Hematopoietic multipotent progenitor cell treated with erythropoietin and hydrocortisone succinate and interleukin-3 and kit ligand, for 4 days (in vitro differentiated cells): ENCODE results near the gene GPATCH1.
"Not testable (repeated sequence)": the region's sequence is repeated elsewhere in the genome, so short reads cannot be mapped to it uniquely, and the experiment has no call there.

Experiments
- DNase-seq: peaks from one replicate; pipeline ENCODE4 v3.0.0-alpha.2; 2015

GPATCH1 gene

DNA sequence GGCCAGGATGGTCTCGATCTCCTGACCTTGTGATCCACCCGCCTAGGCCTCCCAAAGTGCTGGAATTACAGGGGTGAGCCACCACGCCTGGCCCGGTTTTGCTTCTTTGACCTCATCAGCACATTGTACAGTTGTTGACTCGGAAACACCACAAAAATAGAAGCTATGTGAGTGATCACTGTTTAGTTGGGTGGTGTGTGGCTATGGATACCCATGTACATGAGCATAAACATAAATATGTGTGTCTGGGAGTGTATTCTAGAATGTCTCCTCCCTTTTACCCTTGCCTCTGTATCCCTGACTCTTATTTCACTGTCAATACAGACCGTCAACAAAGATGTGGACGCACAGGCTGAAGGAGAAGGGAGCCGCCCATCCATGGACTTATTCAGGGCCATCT, 36.5 kb downstream of the GPATCH1 start:
- DNase-seq: no peak

GRCh38 chr19:33118643-33119042, 37.7 kb downstream of the GPATCH1 start:
- DNase-seq: no peak

GRCh38 chr19:33124207-33125098, 43.5 kb downstream of the GPATCH1 start:
- DNase-seq: peak; percentile 92

GRCh38 chr19:33125929-33126388, 45.0 kb downstream of the GPATCH1 start:
- peak; percentile 85 for DNase-seq

- DNase-seq: not testable (repeated sequence)
These were observed 45.7 kb downstream of the GPATCH1 start for GRCh38 chr19:33126712-33127111.

DNA sequence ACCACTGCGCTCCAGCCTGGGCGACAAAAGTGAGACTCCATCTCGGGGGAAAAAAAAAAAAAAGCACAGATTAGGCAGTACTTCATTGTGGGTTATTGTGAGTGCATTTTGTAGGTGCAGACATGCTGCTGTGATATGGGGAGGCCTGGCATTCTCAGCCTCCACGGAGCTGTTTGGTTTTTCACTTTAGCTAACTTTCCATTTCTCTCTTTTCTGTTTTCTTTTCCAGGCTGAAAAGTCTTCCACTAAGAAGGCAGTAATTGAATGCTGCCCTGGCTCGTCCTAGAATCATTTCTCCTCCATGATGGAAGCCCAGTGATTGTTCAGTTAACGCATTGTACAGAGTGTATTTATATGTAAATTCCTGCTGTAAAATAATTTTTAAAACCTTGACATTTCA, 48.9 kb downstream of the GPATCH1 start:
- DNase-seq: no peak

GRCh38 chr19:33130433-33130832, 49.5 kb downstream of the GPATCH1 start:
- DNase-seq: no peak

DNA sequence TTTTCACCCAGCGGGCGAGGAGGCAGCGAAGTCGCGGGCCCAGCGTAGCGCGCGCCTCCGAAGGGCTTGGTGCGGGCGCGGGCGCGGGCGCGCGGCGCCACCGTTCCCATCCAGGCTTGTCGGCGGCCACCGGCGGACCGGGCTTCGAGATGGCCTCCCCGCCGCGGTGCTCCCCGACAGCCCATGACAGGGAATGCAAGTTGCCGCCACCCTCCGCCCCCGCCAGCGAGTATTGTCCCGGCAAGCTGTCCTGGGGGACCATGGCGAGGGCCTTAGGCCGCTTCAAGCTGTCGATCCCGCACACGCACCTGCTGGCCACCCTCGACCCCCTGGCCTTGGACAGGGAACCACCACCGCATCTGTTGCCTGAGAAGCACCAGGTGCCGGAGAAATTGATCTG, 51.0 kb downstream of the GPATCH1 start, which contains the start of gene WDR88:
Gene WDR88, plus strand, starts transcription at position 94 of the 400 bp plus-strand sequence. Its CDS starts 56 bp downstream, at position 150.
- no peak for DNase-seq

DNA sequence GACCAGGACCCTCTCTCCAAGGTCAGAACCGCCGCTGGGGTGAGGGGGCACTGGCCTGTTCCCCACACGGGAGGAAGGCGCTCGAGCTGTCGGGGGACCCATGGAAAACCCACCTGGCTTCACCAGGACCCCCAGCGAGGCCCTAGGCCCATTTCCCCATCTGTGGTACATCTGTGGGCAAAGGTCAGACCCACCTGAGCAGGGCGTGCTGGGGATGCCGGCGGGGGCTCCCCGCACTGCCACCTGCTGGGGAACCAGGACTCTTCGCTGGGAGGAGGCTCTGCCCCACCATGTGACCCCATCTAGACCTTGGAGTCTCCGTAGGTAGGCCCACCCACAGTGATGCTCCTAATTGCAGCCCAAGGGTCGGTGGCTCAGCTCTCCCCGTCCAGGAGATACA, 51.4 kb downstream of the GPATCH1 start:
- DNase-seq: peak; percentile 24

GRCh38 chr19:33133438-33134031, 52.6 kb downstream of the GPATCH1 start:
- DNase-seq: no peak

GRCh38 chr19:33134571-33135041, 53.6 kb downstream of the GPATCH1 start:
- DNase-seq: peak; percentile 46

DNA sequence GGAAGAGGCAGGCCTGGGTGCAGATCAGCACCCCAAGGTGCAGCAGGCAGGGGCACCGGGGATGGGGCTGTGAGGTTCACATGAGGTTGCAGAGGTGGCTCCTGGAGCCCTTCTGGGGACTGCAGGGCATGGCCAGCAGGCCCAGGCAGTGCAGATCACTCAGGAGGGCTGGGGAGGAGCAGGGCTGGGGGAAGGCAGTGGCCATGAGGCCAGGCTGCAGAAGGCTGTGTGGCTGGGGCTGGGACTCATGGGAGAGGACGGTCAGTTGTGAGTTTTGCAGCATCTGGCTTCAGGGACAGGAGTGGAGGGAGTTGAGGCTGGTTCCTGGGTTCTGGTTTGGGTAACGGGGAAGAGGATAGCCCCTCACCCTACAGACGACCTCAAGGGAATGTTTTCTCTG, 58.2 kb downstream of the GPATCH1 start:
- no peak for DNase-seq

GRCh38 chr19:33143897-33144405, 63.0 kb downstream of the GPATCH1 start:
- peak; percentile 81 for DNase-seq

GRCh38 chr19:33146209-33146608, 65.2 kb downstream of the GPATCH1 start:
- DNase-seq: no peak

DNA sequence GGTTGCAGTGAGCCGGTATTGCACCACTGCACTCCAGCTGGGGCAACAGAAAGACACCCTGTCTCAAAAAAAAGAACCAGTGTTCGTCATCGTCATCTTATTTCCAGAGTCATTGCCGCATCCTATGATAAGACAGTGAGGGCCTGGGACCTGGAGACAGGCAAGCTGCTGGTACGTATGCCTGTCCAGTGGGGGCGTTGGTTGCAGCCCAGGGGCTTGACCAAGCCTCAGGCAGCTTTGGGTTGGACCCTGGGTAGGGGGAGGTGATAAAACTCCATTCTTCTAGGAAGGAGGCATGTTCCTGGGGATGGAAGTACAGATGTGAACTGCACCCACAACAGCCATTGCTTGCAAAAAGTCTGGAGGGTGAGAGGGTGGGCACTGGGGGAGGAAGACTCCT, 66.6 kb downstream of the GPATCH1 start:
- no peak for DNase-seq

- no peak for DNase-seq
These were observed 70.0 kb downstream of the GPATCH1 start for GRCh38 chr19:33150852-33151518.

GRCh38 chr19:33152176-33152575, 71.2 kb downstream of the GPATCH1 start:
- DNase-seq: peak; percentile 56

DNA sequence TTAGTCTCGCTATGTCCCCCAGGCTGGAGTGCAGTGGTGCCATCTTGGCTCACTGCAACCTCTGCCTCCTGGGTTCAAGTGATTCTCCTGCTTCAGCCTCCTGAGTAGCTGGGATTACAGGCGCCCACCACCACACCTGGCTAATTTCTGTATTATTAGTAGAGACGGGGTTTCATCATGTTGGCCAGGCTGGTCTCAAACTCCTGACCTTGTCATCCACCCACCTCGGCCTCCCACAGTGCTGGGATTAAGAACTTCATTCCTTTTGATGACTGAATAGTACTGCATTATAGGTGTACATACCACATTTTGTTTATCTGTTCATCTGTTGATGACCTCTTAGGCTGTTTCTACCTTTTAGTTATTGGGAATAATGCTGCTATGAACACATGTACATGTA, 71.6 kb downstream of the GPATCH1 start:
- DNase-seq: not testable (repeated sequence)

DNA sequence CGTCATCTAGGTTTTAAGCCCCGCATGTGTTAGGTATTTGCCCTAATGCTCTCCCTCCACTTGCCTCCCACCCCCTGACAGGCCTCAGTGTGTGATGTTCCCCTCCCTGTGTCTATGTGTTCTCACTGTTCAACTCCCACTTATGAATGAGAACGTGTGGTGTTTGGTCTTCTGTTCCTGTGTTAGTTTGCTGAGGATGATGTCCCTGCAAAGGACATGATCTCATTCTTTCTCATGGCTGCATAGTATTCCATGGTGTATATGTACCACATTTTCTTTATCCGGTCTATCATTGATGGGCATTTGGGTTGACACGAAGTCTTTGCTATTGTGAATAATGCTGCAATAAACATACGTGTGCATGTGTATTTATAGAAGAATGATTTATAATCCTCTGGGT, 73.3 kb downstream of the GPATCH1 start:
- not testable (repeated sequence) for DNase-seq

GRCh38 chr19:33156334-33156733, 75.4 kb downstream of the GPATCH1 start:
- no peak for DNase-seq

- DNase-seq: peak; percentile 44
These were observed 76.9 kb downstream of the GPATCH1 start for GRCh38 chr19:33157906-33158305.

DNA sequence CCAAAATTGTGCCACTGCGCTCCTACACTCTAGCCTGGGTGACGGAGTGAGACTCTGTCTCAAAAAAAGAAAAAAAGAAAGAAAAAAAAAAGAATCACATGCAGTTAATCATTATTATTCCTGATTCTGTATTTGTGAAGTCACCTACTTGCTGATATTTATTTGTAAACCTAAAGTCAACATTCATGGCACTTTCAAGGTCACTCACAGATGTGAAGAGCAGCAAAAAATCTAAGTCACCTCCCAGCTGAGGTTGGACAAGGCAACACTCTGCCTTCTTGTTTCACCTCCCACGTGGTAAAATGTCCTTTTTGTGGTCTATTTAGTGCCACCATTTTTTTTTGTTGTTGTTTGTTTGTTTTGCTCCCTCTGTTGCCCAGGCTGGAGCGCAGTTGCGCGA, 77.4 kb downstream of the GPATCH1 start:
- DNase-seq: no peak

DNA sequence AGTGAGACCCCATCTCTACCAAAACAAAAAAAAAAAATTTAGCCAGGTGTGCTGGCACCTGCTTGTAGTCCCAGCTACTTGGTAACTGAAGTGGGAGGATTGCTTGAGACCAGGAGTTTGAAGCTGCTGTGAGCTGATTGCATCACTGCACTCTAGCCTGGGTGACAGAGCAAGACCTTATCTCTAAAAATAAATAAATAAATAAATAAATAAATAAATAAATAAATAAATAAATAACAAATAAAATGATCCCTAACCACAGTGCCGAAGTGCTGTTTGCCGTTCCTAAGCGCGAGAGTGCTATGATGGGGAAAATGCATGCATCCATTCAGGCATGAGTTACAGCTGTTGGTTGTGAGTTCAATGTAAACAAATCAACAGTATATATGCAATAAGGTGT, 78.2 kb downstream of the GPATCH1 start:
- DNase-seq: no peak
